Measurements from ENCODE around the gene LCNL1.

The LCNL1 gene

GRCh38 chr9:137023583-137023991, 40.8 kb downstream of the LCNL1 start:
- TF ChIP-seq, protein P1, sequence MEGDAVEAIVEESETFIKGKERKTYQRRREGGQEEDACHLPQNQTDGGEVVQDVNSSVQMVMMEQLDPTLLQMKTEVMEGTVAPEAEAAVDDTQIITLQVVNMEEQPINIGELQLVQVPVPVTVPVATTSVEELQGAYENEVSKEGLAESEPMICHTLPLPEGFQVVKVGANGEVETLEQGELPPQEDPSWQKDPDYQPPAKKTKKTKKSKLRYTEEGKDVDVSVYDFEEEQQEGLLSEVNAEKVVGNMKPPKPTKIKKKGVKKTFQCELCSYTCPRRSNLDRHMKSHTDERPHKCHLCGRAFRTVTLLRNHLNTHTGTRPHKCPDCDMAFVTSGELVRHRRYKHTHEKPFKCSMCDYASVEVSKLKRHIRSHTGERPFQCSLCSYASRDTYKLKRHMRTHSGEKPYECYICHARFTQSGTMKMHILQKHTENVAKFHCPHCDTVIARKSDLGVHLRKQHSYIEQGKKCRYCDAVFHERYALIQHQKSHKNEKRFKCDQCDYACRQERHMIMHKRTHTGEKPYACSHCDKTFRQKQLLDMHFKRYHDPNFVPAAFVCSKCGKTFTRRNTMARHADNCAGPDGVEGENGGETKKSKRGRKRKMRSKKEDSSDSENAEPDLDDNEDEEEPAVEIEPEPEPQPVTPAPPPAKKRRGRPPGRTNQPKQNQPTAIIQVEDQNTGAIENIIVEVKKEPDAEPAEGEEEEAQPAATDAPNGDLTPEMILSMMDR (IDR thresholded peaks at IDR 0.05; ENCODE audit: insufficient read depth, missing control alignments): no peak
- no peak for DNase-seq (ENCODE audit: insufficient read length, low spot score)
- no peak for FAIRE-seq

DNA sequence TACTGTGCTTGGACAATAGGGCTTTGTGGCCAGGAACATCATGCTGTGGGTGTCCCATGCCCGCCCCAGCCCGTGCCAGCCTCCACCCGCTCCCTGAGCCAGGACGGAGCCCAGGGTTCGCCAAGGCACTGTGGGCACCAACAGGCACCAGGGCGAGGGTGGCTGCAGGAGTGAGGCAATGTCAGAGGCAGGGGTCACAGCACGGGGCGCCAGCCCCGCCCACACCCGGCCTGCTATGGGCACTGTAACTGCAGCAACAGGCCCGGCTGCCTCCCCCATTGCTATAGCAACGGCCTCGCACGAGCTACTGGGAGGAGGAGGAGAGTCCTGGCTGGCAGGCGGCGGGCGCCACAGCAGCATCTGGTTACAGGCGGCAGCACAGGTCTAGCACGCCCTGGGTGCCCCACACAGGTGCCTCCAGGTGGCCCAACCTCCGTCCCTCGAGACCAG, 42.7 kb downstream of the LCNL1 start:
- no peak for DNase-seq (ENCODE audit: insufficient read length, low spot score)
- TF ChIP-seq, protein P1 (IDR thresholded peaks at IDR 0.05; ENCODE audit: insufficient read depth, missing control alignments): no peak
- no peak for FAIRE-seq

DNA sequence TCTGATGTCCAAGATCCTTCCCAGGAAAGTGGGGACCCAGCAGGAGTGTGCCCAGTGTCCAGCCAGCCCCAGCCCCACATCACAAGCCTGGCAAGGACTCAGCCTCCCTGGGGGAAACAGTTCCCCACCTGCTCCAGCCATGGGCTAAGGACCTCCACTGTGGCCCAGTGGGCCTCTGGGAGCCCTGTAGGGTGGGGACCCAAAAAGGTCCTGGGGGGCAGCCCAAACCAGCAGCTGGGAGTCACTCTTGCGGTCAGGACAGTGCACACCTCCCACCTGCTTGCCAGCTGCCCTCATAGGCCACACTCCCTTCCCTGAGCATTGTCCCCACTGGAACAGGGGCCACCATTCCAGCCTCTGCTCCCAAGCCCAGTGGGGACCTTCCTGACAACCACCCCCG, 43.6 kb downstream of the LCNL1 start:
- FAIRE-seq: no peak
- DNase-seq (ENCODE audit: insufficient read length, low spot score): no peak
- TF ChIP-seq, protein P1 (IDR thresholded peaks at IDR 0.05; ENCODE audit: insufficient read depth, missing control alignments): no peak

DNA sequence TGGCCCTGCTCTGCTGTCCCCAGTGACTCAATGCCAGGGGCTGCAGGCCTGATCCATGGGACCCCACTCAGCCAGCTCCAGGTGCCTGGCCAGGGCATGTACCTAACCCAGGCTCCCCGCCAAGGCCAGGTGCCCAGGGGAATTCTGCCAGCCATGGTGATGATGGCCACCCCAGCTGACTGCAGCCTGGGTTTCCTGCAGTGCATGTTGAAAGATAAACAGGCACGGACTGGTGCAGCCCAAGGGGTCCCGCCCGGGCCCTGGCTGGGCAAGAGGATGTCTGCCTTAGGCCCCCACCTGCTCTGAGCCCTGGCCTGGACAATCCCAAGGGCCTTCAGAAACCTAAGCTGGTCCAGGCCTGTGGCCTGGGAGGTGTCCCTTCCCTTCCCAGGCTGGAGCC, 44.0 kb downstream of the LCNL1 start:
- DNase-seq (ENCODE audit: insufficient read length, low spot score) (no peak), FAIRE-seq (no peak)
- TF ChIP-seq, protein P1 (IDR thresholded peaks at IDR 0.05; ENCODE audit: insufficient read depth, missing control alignments): no peak

GRCh38 chr9:137027369-137028262, 44.8 kb downstream of the LCNL1 start, which contains the start of gene ABCA2:
ABCA2 (minus strand) TSS chr9:137028237; CDS start chr9:137028140, 97 bp downstream.
- no peak for FAIRE-seq

DNA sequence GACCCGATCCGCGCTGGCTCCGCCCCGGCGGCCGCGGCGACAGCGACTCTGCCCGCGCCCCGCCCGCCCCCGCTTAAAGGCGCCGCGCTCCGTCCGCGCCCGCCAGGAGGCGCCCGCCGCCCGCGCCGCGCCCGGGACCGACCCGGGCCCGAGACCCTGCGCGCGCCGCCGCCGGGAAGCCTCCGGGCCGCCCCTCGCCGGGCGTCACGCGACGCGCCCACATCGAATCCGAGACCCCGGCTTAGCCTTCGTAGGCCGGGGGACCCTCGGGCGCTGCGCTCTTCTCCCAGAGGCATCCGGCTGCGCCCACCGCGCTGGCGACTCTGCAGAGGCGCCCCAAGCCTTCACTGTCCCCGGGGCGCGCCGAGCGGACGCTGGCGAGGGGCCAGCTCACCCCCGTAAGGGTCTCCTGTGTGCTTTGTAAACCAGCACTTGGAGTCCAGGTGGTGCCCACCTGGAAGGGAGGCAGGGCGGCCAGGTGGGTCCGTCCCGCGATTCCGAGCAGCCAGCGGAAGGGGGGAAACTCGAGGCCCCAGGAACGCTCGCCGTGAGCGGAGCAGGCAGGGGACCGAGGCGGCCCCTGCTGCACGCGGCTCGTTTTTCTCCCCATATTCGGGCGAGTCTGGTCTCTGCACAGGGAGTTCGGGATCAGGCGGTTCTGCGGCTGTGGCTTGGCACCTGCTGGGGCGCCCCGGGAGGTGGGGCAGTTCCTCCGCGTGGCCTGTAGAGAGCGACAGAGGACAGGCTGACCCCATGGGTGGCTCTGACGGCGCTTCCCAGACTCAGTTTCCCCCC, 45.7 kb downstream of the LCNL1 start:
- DNase-seq (ENCODE audit: insufficient read length, low spot score): no peak
- TF ChIP-seq, protein P1 (IDR thresholded peaks at IDR 0.05; ENCODE audit: insufficient read depth, missing control alignments): peak; percentile 48
- FAIRE-seq: no peak

More at GRCh38 chr9:137027369-137028262, 44.8 kb downstream of the LCNL1 start, which contains the start of gene ABCA2:
- DNase-seq (ENCODE audit: insufficient read length, low spot score): no peak
- TF ChIP-seq, protein P1 (IDR thresholded peaks at IDR 0.05; ENCODE audit: insufficient read depth, missing control alignments): no peak
